ENCODE data around the gene EVC2. TPM values are rescaled to one million over a fixed set of nuclear protein-coding genes. Genes with fewer than 3 reads are reported as not detected.

The EVC2 gene
- total RNA-seq, 1 experiment from 2014 or later = 6.0 TPM

DNA sequence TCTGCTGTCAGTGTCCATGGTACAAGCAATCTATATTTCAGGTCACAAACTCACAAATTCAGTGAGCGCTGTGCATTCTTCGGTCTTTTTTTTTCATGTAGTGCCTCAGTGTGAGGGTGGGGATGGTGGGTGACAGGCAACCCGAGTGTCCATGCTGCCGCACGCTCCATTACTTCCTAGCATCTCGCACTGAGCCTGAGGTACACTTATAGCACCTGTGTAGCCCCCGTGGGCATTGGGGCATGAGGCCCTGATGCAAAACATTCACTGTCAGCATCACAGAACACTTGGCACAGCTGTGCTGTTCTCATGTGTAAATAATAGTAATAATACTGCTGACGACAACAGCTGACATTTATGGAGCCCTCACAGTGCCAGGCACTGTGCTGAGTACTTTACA, 31.6 kb downstream of the EVC2 start:
- TF ChIP-seq EZH2 (IDR thresholded peaks at IDR 0.05; ENCODE audit: borderline replicate concordance, low read depth, low read length, poor library complexity, severe bottlenecking) = no peak
- TF ChIP-seq, protein P1, sequence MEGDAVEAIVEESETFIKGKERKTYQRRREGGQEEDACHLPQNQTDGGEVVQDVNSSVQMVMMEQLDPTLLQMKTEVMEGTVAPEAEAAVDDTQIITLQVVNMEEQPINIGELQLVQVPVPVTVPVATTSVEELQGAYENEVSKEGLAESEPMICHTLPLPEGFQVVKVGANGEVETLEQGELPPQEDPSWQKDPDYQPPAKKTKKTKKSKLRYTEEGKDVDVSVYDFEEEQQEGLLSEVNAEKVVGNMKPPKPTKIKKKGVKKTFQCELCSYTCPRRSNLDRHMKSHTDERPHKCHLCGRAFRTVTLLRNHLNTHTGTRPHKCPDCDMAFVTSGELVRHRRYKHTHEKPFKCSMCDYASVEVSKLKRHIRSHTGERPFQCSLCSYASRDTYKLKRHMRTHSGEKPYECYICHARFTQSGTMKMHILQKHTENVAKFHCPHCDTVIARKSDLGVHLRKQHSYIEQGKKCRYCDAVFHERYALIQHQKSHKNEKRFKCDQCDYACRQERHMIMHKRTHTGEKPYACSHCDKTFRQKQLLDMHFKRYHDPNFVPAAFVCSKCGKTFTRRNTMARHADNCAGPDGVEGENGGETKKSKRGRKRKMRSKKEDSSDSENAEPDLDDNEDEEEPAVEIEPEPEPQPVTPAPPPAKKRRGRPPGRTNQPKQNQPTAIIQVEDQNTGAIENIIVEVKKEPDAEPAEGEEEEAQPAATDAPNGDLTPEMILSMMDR (conservative IDR thresholded peaks at IDR 0.05; ENCODE audit: low read depth, low read length) = no peak
- H3K4me1 ChIP-seq (ENCODE audit: insufficient read depth, low read length, poor library complexity, severe bottlenecking) = no peaks in the 10 kb centered on the region
- H3K27ac ChIP-seq (ENCODE audit: low read depth, low read length, poor library complexity, severe bottlenecking) = no peak overlapping the region
- BruUV-seq (replicated peaks) = no TSS peak
- no peaks in the 10 kb centered on the region for H3K27me3 ChIP-seq (replicated peaks; ENCODE audit: insufficient read depth, low read depth, low read length, poor library complexity)
- POLR2A ChIA-PET (ENCODE audit: low non-redundant PET) = no interaction called here
- H3K4me3 ChIP-seq (ENCODE audit: low read depth, low read length, poor library complexity, severe bottlenecking) = no peak overlapping the region
- DNase-seq (ENCODE audit: low spot score) = no peak
- CTCF ChIA-PET = no interaction called here
- H3K36me3 ChIP-seq (ENCODE audit: insufficient read depth, low read length, poor library complexity, severe bottlenecking) = no peaks in the 10 kb centered on the region
- intact Hi-C loops (cut with micrococcal nuclease; ENCODE audit: unreplicated experiment) = no loop called here
- no peaks in the 10 kb centered on the region for H3K9me3 ChIP-seq (ENCODE audit: low read depth, low read length, poor library complexity, severe bottlenecking)

DNA sequence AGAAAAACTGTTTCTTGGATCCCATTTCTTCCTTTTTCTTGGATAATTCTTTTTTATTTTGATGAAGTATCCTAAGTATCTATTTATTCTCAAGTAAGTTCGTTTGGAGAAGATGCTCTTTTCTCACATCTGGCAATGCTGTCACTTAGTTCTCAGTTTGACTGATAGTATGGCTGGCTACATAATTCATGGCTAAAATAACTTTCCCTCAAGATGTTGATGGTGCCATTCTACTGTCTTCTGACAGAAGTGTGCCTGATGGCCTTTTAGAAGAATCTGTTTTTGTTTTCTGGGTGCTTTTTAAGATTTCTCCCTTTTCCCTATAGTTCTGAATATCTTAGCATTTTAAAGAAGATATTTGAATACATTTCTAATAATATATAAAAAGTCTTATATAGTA, 41.6 kb downstream of the EVC2 start:
- BruUV-seq (replicated peaks) = no TSS peak
- H3K9me3 ChIP-seq (ENCODE audit: low read depth, low read length, poor library complexity, severe bottlenecking) = peaks cover 7% of the 10 kb centered on the region
- no peaks in the 10 kb centered on the region for H3K27me3 ChIP-seq (replicated peaks; ENCODE audit: insufficient read depth, low read depth, low read length, poor library complexity)
- no peak overlapping the region for H3K27ac ChIP-seq (ENCODE audit: low read depth, low read length, poor library complexity, severe bottlenecking)
- POLR2A ChIA-PET (ENCODE audit: low non-redundant PET) = no interaction called here
- H3K4me3 ChIP-seq (ENCODE audit: low read depth, low read length, poor library complexity, severe bottlenecking) = no peak overlapping the region
- intact Hi-C loops (cut with micrococcal nuclease; ENCODE audit: unreplicated experiment) = no loop called here
- CTCF ChIA-PET = no interaction called here
- H3K4me1 ChIP-seq (ENCODE audit: insufficient read depth, low read length, poor library complexity, severe bottlenecking) = no peaks in the 10 kb centered on the region
- TF ChIP-seq, protein P1 (conservative IDR thresholded peaks at IDR 0.05; ENCODE audit: low read depth, low read length) = no peak
- no peak for DNase-seq (ENCODE audit: low spot score)
- H3K36me3 ChIP-seq (ENCODE audit: insufficient read depth, low read length, poor library complexity, severe bottlenecking) = peaks cover 8% of the 10 kb centered on the region

DNA sequence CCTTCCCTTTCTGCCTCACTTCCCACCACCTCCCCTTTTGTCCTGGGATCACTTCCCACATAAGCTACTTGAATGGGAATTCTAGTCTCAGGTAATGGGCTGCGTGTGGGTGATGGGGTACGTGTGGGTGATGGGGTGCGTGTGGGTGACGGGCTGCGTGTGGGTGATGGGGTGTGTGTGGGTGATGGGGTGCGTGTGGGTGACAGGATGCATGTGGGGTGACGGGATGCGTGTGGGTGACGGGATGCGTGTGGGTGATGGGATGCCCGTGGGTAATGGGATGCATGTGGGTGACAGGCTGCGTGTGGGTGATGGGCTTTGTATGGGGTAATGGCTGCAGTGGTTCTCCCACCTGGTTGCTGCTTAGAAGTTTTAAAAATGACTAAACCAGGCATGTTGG, 43.6 kb downstream of the EVC2 start:
- CTCF ChIA-PET = no interaction called here
- BruUV-seq (replicated peaks) = no TSS peak
- DNase-seq (ENCODE audit: low spot score) = no peak

More for the DNA sequence above, 43.6 kb downstream of the EVC2 start:
- TF ChIP-seq, protein P1 (conservative IDR thresholded peaks at IDR 0.05; ENCODE audit: low read depth, low read length) = no peak
- no peak for TF ChIP-seq EZH2 (IDR thresholded peaks at IDR 0.05; ENCODE audit: borderline replicate concordance, low read depth, low read length, poor library complexity, severe bottlenecking)
- intact Hi-C loops (cut with micrococcal nuclease; ENCODE audit: unreplicated experiment) = no loop called here
- H3K27me3 ChIP-seq (replicated peaks; ENCODE audit: insufficient read depth, low read depth, low read length, poor library complexity) = no peaks in the 10 kb centered on the region
- no peak overlapping the region for H3K4me3 ChIP-seq (ENCODE audit: low read depth, low read length, poor library complexity, severe bottlenecking)
- H3K9me3 ChIP-seq (ENCODE audit: low read depth, low read length, poor library complexity, severe bottlenecking) = peaks cover 7% of the 10 kb centered on the region
- peaks cover 11% of the 10 kb centered on the region for H3K36me3 ChIP-seq (ENCODE audit: insufficient read depth, low read length, poor library complexity, severe bottlenecking)
- H3K27ac ChIP-seq (ENCODE audit: low read depth, low read length, poor library complexity, severe bottlenecking) = no peak overlapping the region
- POLR2A ChIA-PET (ENCODE audit: low non-redundant PET) = interaction anchor here (0.6 kb wide), 1 partner anchor 220 kb away, joined by 3 read pairs; no protein-coding TSS in a partner anchor
- no peaks in the 10 kb centered on the region for H3K4me1 ChIP-seq (ENCODE audit: insufficient read depth, low read length, poor library complexity, severe bottlenecking)
